H1 (cell line): Measurements from ENCODE around the gene PEX3. TPM values are rescaled to one million over a fixed set of nuclear protein-coding genes. Genes with fewer than 3 reads are reported as not detected.

ENCODE experiments used
- CTCF ChIA-PET: fragments of 300-600 bp; sonication (Branson Sonifier 250); formaldehyde crosslinking; loops from one replicate; lab custom pipeline; 2021; ENCODE audit not compliant: partially characterized antibody; lab: Charles Lee
- POLR2A ChIA-PET: fragments of 300-600 bp; sonication (Branson Sonifier 250); formaldehyde crosslinking; loops from one replicate; lab custom pipeline; 2021; ENCODE audit warnings: inconsistent platforms; ENCODE audit not compliant: partially characterized antibody; lab: Charles Lee
- DNase-seq, 2 experiments: peaks; one replicate each; pipeline versions ENCODE4 v3.0.0 to v3.0.0-alpha.2; 2010 to 2022; ENCODE audit warnings: low spot score in 2 of 2, low read depth in 1 of 2, mixed read lengths in 1 of 2
- FAIRE-seq: peaks from 2 replicates; lab custom pipeline; 2011; peaks lifted over from hg19 to GRCh38; lab: Jason Lieb, UNC
- H2AFZ ChIP-seq: 2 replicates; pipeline ENCODE4 v1.8.1; 2012; ENCODE audit warnings: low read length, inconsistent platforms
- H2AK5ac ChIP-seq: 2 replicates; pipeline ENCODE4 v1.6.1; 2013; ENCODE audit warnings: low read depth, low read length
- H2BK120ac ChIP-seq: replicated peaks from 2 replicates; pipeline ENCODE3; 2013; ENCODE audit warnings: low read depth, low read length, inconsistent platforms
- H2BK12ac ChIP-seq: 2 replicates; pipeline ENCODE4 v1.6.1; 2013; ENCODE audit warnings: low read depth, low read length
- H2BK15ac ChIP-seq: 2 replicates; pipeline ENCODE4 v1.6.1; 2013; ENCODE audit warnings: low read length
- H2BK20ac ChIP-seq: 2 replicates; pipeline ENCODE4 v1.6.1; 2013; ENCODE audit warnings: low read length
- H2BK5ac ChIP-seq: 2 replicates; pipeline ENCODE4 v1.6.1; 2013; ENCODE audit warnings: low read depth, low read length
- H3K14ac ChIP-seq: 2 replicates; pipeline ENCODE4 v1.6.1; 2013; ENCODE audit warnings: inconsistent platforms; ENCODE audit not compliant: insufficient read length
- H3K18ac ChIP-seq: 2 replicates; pipeline ENCODE4 v1.6.1; 2013; ENCODE audit warnings: low read length; ENCODE audit errors: extremely low read depth
- H3K23ac ChIP-seq: 2 replicates; pipeline ENCODE4 v1.6.1; 2013; ENCODE audit warnings: inconsistent platforms; ENCODE audit not compliant: insufficient read length
- H3K23me2 ChIP-seq: 2 replicates; pipeline ENCODE4 v1.6.1; 2013; ENCODE audit warnings: low read depth, low read length
- H3K27ac ChIP-seq: 2 replicates; pipeline ENCODE4 v1.6.1; 2011; ENCODE audit warnings: low read depth, low read length, inconsistent platforms
- H3K27me3 ChIP-seq, 4 experiments: replicated peaks in 1 of 4; 1 replicate in 1 of 4; 2 replicates in 3 of 4; pipeline versions ENCODE4 v1.6.1 to v1.8.1; 2011 to 2013; ENCODE audit warnings: low read length in 3 of 4, mild to moderate bottlenecking in 3 of 4, inconsistent platforms in 2 of 4, mixed read lengths in 2 of 4, moderate library complexity in 1 of 4; ENCODE audit not compliant: control insufficient read depth in 3 of 4, insufficient read depth in 3 of 4; ENCODE audit errors: extremely low read depth in 1 of 4
- H3K36me3 ChIP-seq, 4 experiments: 2 replicates each; pipeline versions ENCODE4 v1.6.1 to v1.8.1; 2011 to 2013; ENCODE audit warnings: mild to moderate bottlenecking in 4 of 4, low read length in 3 of 4, moderate library complexity in 2 of 4, control low read depth in 1 of 4, inconsistent platforms in 1 of 4; ENCODE audit not compliant: insufficient read depth in 4 of 4, control insufficient read depth in 2 of 4
- H3K4ac ChIP-seq: replicated peaks from 2 replicates; pipeline ENCODE3; 2013; ENCODE audit warnings: low read length, low read depth, mixed read lengths, inconsistent platforms; ENCODE audit not compliant: insufficient read length
- H3K4me1 ChIP-seq, 4 experiments: replicated peaks in 1 of 4; 1 replicate in 1 of 4; 2 replicates in 3 of 4; pipeline versions ENCODE4 v1.6.1 to v1.8.1; 2011 to 2013; ENCODE audit warnings: low read length in 3 of 4, inconsistent platforms in 2 of 4, mixed read lengths in 1 of 4; ENCODE audit not compliant: insufficient read depth in 4 of 4, control insufficient read depth in 3 of 4
- H3K4me2 ChIP-seq, 2 experiments: 2 replicates each; pipeline versions ENCODE4 v1.6.1 to v1.8.1; 2011 to 2013; ENCODE audit warnings: low read depth in 2 of 2, low read length in 2 of 2, control low read depth in 1 of 2, inconsistent platforms in 1 of 2, mild to moderate bottlenecking in 1 of 2; ENCODE audit not compliant: insufficient read depth in 1 of 2
- H3K4me3 ChIP-seq, 4 experiments: fragments of 200-600, 300-600 bp in 1 of 4; sonication (generic), shearing (Covaris generic), sonication (Bioruptor Twin) in 1 of 4; 2 replicates each; pipeline versions ENCODE4 v1.5.1 to v1.8.1; 2011 to 2016; ENCODE audit warnings: low read length in 4 of 4, low read depth in 3 of 4, control low read depth in 2 of 4, inconsistent platforms in 2 of 4, mild to moderate bottlenecking in 2 of 4, mixed read lengths in 1 of 4, moderate library complexity in 1 of 4; ENCODE audit not compliant: insufficient read depth in 2 of 4; ENCODE audit errors: extremely low read depth in 1 of 4
- H3K56ac ChIP-seq: replicated peaks from 2 replicates; pipeline ENCODE3; 2013; ENCODE audit warnings: low read depth, mild to moderate bottlenecking, mixed read lengths, low read length, inconsistent platforms; ENCODE audit not compliant: insufficient read length
- H3K79me1 ChIP-seq: 2 replicates; pipeline ENCODE4 v1.6.1; 2013; ENCODE audit warnings: low read depth, low read length, control low read depth
- H3K79me2 ChIP-seq, 2 experiments: 2 replicates each; pipeline versions ENCODE4 v1.6.1 to v1.8.1; 2012 to 2013; ENCODE audit warnings: low read length in 2 of 2, mild to moderate bottlenecking in 2 of 2, inconsistent platforms in 1 of 2; ENCODE audit not compliant: insufficient read depth in 2 of 2, control insufficient read depth in 1 of 2
- H3K9ac ChIP-seq, 4 experiments: replicated peaks in 1 of 4; 1 replicate in 1 of 4; 2 replicates in 3 of 4; pipeline versions ENCODE4 v1.6.1 to v1.8.1; 2011 to 2013; ENCODE audit warnings: low read depth in 3 of 4, low read length in 3 of 4, control low read depth in 2 of 4, mild to moderate bottlenecking in 2 of 4, moderate library complexity in 2 of 4, inconsistent platforms in 1 of 4; ENCODE audit errors: extremely low read depth in 1 of 4
- H3K9me3 ChIP-seq, 2 experiments: 2 replicates each; pipeline versions ENCODE4 v1.6.1 to v1.8.1; 2012 to 2013; ENCODE audit warnings: mild to moderate bottlenecking in 2 of 2, moderate library complexity in 2 of 2, control low read depth in 1 of 2, inconsistent platforms in 1 of 2, low read depth in 1 of 2, low read length in 1 of 2, mixed read lengths in 1 of 2; ENCODE audit not compliant: insufficient read depth in 2 of 2
- H4K20me1 ChIP-seq, 2 experiments: replicated peaks in 1 of 2; 2 replicates each; pipeline versions ENCODE3 to v1.8.1; 2011 to 2013; ENCODE audit warnings: inconsistent platforms in 2 of 2, low read length in 2 of 2, mild to moderate bottlenecking in 1 of 2; ENCODE audit not compliant: insufficient read depth in 2 of 2, control insufficient read depth in 1 of 2
- H4K5ac ChIP-seq: 2 replicates; pipeline ENCODE4 v1.6.1; 2013; ENCODE audit warnings: low read length, low read depth, mixed read lengths, inconsistent platforms; ENCODE audit not compliant: insufficient read length
- H4K8ac ChIP-seq: 2 replicates; pipeline ENCODE4 v1.8.0; 2013; ENCODE audit warnings: mild to moderate bottlenecking, moderate library complexity, low read length, inconsistent platforms; ENCODE audit not compliant: insufficient read depth; ENCODE audit errors: extremely low read depth
- H4K91ac ChIP-seq: replicated peaks from 2 replicates; pipeline ENCODE3; 2013; ENCODE audit warnings: low read length, mixed read lengths, inconsistent platforms; ENCODE audit not compliant: insufficient read length
- BACH1 ChIP-seq: IDR thresholded peaks from 2 replicates; pipeline ENCODE4 v1.6.1; 2012; ENCODE audit warnings: low read length, improper control_type of control experiment
- EP300 ChIP-seq, 2 experiments: IDR thresholded peaks; 1 replicate in 1 of 2; 2 replicates in 1 of 2; pipeline ENCODE4 v1.6.1; 2011 to 2012; ENCODE audit warnings: low read depth in 2 of 2, low read length in 2 of 2, mild to moderate bottlenecking in 2 of 2, borderline replicate concordance in 1 of 2, inconsistent platforms in 1 of 2, moderate library complexity in 1 of 2
- JUN ChIP-seq: IDR thresholded peaks from 2 replicates; pipeline ENCODE4 v1.6.1; 2011; ENCODE audit warnings: low read depth, mild to moderate bottlenecking, improper control_type of control experiment, low read length
- NRF1 ChIP-seq: IDR thresholded peaks from 2 replicates; pipeline ENCODE4 v1.6.1; 2011; ENCODE audit warnings: mild to moderate bottlenecking, low read depth, low read length, improper control_type of control experiment
- SIN3A ChIP-seq, 2 experiments: IDR thresholded peaks in 1 of 2; conservative IDR thresholded peaks in 1 of 2; 2 replicates each; pipeline ENCODE4 v1.6.1; 2011 to 2012; ENCODE audit warnings: low read length in 2 of 2, improper control_type of control experiment in 1 of 2, low read depth in 1 of 2, mild to moderate bottlenecking in 1 of 2
- SP2 ChIP-seq: IDR thresholded peaks from 2 replicates; pipeline ENCODE4 v1.6.1; 2012; ENCODE audit warnings: mild to moderate bottlenecking, low read length, inconsistent platforms
- SUZ12 ChIP-seq: fragments of 200-600 bp; sonication (generic); IDR thresholded peaks from 2 replicates; pipeline ENCODE4 v1.6.1; 2012; ENCODE audit warnings: mild to moderate bottlenecking, inconsistent platforms, low read length, moderate library complexity, mixed read lengths
- TBP ChIP-seq: IDR thresholded peaks from 2 replicates; pipeline ENCODE4 v1.6.1; 2011; ENCODE audit warnings: low read depth, low read length, improper control_type of control experiment
- polyA plus RNA-seq, 7 experiments: library from polyadenylated mRNA; depleted of rRNA in 3 of 7; stranded (reverse) in 5 of 7; unstranded in 2 of 7; fragments of >200 nt in 5 of 7; fragments of 200-250 nt in 2 of 7; gene quantifications; 1 replicate in 5 of 7; 2 replicates in 1 of 7; 4 replicates in 1 of 7; pipeline versions ENCODE4 v1.2.1 to v1.2.3, GENCODE V29; 2011 to 2013; ENCODE audit warnings: missing spikeins in 2 of 7, mixed read lengths in 2 of 7
- total RNA-seq: library from RNA; stranded (reverse); fragmentation: NEBNext Ultra II Directional; extraction: Animal tissue kit (Norgen Biotek cat#: 25700); gene quantifications from 2 replicates; pipeline ENCODE4 v1.2.1, GENCODE V29; 2021
- TF ChIP-seq, protein P1 (sequence below): IDR thresholded peaks from 2 replicates; pipeline ENCODE4 v1.6.1; 2011; ENCODE audit warnings: low read depth, mild to moderate bottlenecking, low read length; ENCODE audit not compliant: insufficient read depth

The PEX3 gene
- total and polyA plus RNA-seq, 2 of the 8 experiments (the other 6 are each of a cell fraction or from before 2014, with no cell fraction given): 8.0 to 16.8 TPM

DNA sequence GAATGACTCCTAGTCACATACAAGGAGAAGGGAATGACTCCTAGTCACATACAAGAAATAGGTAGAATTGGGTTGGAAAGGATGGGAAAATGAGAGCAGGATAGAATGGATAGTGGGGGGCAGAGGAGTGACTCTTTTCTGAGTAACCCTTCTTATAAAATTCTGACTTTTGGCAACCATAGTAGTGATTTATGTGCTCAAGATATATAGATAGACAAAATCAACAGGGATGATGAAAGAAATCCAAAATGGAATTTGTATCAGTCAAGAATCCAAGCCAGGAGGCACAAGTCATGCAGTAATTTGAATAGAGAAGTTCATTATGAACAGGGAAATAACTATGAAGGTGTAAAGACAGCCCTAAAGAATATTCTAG, 41.8 kb upstream of the PEX3 start:
- no peak for DNase-seq
- no peak for TF ChIP-seq EP300 (IDR thresholded peaks at IDR 0.05; ENCODE audit: borderline replicate concordance in 1 of 2, low read depth in 2 of 2, low read length in 2 of 2)
- TF ChIP-seq BACH1: no peak
- TF ChIP-seq SIN3A (conservative IDR thresholded peaks at IDR 0.05 in 1 of 2, IDR thresholded peaks at IDR 0.05 in 1 of 2; ENCODE audit: low read depth in 1 of 2, low read length in 2 of 2): no peak
- no peak for TF ChIP-seq TBP
- no peak for TF ChIP-seq NRF1
- TF ChIP-seq, protein P1, sequence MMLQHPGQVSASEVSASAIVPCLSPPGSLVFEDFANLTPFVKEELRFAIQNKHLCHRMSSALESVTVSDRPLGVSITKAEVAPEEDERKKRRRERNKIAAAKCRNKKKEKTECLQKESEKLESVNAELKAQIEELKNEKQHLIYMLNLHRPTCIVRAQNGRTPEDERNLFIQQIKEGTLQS: no peak
- no peak for TF ChIP-seq JUN
- no peak for TF ChIP-seq SUZ12
- no peak for TF ChIP-seq SP2
- no peak for FAIRE-seq

More for the DNA sequence above, 41.8 kb upstream of the PEX3 start:
- ChIA-PET POLR2A (no interaction called here), CTCF (interaction anchor here (0.7 to 1.5 kb wide), 5 partner anchors 8 to 71 kb away, joined by 3 to 5 read pairs (median 3); no protein-coding TSS in a partner anchor)
- H2BK20ac ChIP-seq: no peak overlapping the region
- no peak overlapping the region for H3K27ac ChIP-seq
- H4K20me1 ChIP-seq: no peaks in the 10 kb centered on the region
- no peak overlapping the region for H2BK120ac ChIP-seq
- H2BK12ac ChIP-seq: no peak overlapping the region
- H3K79me1 ChIP-seq: no peaks in the 10 kb centered on the region
- H3K14ac ChIP-seq: no peak overlapping the region
- no peak overlapping the region for H3K4ac ChIP-seq
- H3K9ac ChIP-seq: no peak overlapping the region
- no peak overlapping the region for H3K4me3 ChIP-seq
- H3K4me2 ChIP-seq: no peak overlapping the region
- H2BK15ac ChIP-seq: no peak overlapping the region
- no peak overlapping the region for H4K5ac ChIP-seq
- H2AK5ac ChIP-seq: no peak overlapping the region
- H3K9me3 ChIP-seq: no peaks in the 10 kb centered on the region; a peak in 1 of 4 replicates
- H3K36me3 ChIP-seq: no peaks in the 10 kb centered on the region
- H4K8ac ChIP-seq: no peak overlapping the region
- H3K23me2 ChIP-seq: no peaks in the 10 kb centered on the region
- H3K4me1 ChIP-seq: no peaks in the 10 kb centered on the region; a peak in 2 of 7 replicates
- H3K18ac ChIP-seq: no peak overlapping the region
- no peak overlapping the region for H3K23ac ChIP-seq
- H4K91ac ChIP-seq: no peak overlapping the region
- H3K27me3 ChIP-seq: no peaks in the 10 kb centered on the region
- no peak overlapping the region for H2BK5ac ChIP-seq
- H2AFZ ChIP-seq: no peak overlapping the region
- H3K56ac ChIP-seq: peak overlapping the region; percentile 70
- no peaks in the 10 kb centered on the region for H3K79me2 ChIP-seq
